Keratinocyte (primary cell): ENCODE data around the gene C5orf34.

Source experiments
- CTCF ChIP-seq, 3 experiments: IDR thresholded peaks in 1 of 3; conservative IDR thresholded peaks in 1 of 3; optimal IDR thresholded peaks in 1 of 3; 2 replicates in 2 of 3; 3 replicates in 1 of 3; pipeline versions ENCODE3 to v1.5.1; 2011; ENCODE audit warnings: low read length in 3 of 3, mild to moderate bottlenecking in 3 of 3, moderate library complexity in 2 of 3, control low read depth in 1 of 3, inconsistent platforms in 1 of 3; ENCODE audit not compliant: insufficient read depth in 2 of 3; ENCODE audit errors: extremely low read depth in 1 of 3
- EZH2 ChIP-seq: IDR thresholded peaks from one replicate; pipeline ENCODE4 v1.6.1; 2012; ENCODE audit warnings: inconsistent platforms, mild to moderate bottlenecking, low read length, moderate library complexity

- peak in 2 of 3 experiments; percentile 51 to 61 for TF ChIP-seq CTCF (optimal IDR thresholded peaks at IDR 0.05 in 1 of 3, IDR thresholded peaks at IDR 0.05 in 1 of 3, conservative IDR thresholded peaks at IDR 0.05 in 1 of 3; ENCODE audit: extremely low read depth in 1 of 3, insufficient read depth in 2 of 3, low read length in 3 of 3)
- no peak for TF ChIP-seq EZH2
These were observed 42.1 kb upstream of the C5orf34 start, which contains the start of gene PAIP1 for GRCh38 chr5:43556857-43557542.
